Measurements from ENCODE around the gene PKIB.

GRCh38 chr6:122651604-122652003, 41.4 kb downstream of the PKIB start:
- TF ChIP-seq EZH2 (optimal IDR thresholded peaks at IDR 0.05; ENCODE audit: low read depth, low read length): no peak
- TF ChIP-seq, protein P1, sequence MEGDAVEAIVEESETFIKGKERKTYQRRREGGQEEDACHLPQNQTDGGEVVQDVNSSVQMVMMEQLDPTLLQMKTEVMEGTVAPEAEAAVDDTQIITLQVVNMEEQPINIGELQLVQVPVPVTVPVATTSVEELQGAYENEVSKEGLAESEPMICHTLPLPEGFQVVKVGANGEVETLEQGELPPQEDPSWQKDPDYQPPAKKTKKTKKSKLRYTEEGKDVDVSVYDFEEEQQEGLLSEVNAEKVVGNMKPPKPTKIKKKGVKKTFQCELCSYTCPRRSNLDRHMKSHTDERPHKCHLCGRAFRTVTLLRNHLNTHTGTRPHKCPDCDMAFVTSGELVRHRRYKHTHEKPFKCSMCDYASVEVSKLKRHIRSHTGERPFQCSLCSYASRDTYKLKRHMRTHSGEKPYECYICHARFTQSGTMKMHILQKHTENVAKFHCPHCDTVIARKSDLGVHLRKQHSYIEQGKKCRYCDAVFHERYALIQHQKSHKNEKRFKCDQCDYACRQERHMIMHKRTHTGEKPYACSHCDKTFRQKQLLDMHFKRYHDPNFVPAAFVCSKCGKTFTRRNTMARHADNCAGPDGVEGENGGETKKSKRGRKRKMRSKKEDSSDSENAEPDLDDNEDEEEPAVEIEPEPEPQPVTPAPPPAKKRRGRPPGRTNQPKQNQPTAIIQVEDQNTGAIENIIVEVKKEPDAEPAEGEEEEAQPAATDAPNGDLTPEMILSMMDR (IDR thresholded peaks at IDR 0.05; ENCODE audit: low read length): no peak
